C4-2B (cell line): Measurements from ENCODE around the gene PTPRN2.

Experiments
- ZFX ChIP-seq: fragments of 450-650 bp; IDR thresholded peaks from 2 replicates; pipeline ENCODE4 v1.6.1; 2017
- TF ChIP-seq, protein P1 (sequence below): fragments of 450-650 bp; conservative IDR thresholded peaks from 2 replicates; pipeline ENCODE4 v1.5.1; 2017; ENCODE audit warnings: mild to moderate bottlenecking

DNA sequence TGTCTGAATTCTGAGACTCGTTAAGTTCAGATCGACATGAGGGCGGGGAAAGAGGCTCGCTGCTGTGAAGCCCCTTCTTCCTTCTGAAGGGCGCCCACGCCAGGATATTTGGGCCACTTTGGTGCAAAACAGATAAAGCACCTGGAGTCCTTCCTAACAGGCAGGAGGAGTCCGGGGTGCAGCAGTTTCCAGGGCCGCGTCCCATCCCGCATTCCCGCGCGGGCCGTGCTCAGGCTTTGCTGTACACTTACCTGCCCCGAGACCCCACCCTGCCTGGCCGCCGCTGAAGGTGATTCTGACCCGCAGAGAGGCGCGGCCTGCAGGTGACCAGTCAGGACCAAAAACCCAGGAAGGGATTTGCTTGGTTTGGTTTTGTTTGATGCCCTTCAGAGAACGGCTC, 454.6 kb downstream of the PTPRN2 start:
- TF ChIP-seq, protein P1, sequence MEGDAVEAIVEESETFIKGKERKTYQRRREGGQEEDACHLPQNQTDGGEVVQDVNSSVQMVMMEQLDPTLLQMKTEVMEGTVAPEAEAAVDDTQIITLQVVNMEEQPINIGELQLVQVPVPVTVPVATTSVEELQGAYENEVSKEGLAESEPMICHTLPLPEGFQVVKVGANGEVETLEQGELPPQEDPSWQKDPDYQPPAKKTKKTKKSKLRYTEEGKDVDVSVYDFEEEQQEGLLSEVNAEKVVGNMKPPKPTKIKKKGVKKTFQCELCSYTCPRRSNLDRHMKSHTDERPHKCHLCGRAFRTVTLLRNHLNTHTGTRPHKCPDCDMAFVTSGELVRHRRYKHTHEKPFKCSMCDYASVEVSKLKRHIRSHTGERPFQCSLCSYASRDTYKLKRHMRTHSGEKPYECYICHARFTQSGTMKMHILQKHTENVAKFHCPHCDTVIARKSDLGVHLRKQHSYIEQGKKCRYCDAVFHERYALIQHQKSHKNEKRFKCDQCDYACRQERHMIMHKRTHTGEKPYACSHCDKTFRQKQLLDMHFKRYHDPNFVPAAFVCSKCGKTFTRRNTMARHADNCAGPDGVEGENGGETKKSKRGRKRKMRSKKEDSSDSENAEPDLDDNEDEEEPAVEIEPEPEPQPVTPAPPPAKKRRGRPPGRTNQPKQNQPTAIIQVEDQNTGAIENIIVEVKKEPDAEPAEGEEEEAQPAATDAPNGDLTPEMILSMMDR = no peak
- TF ChIP-seq ZFX = no peak
